Vagina (tissue), 2 donors: ENCODE data around the gene SERPINB5.

Source experiments
- POLR2A ChIP-seq, 2 donors: fragments of 450-650 bp; IDR thresholded peaks; one replicate each; pipeline ENCODE4 v1.6.1; 2017; ENCODE audit warnings: antibody characterized with exemption in 2 of 2, mild to moderate bottlenecking in 2 of 2, moderate library complexity in 2 of 2
- POLR2AphosphoS5 ChIP-seq, 2 donors: sonication (generic); formaldehyde crosslinking; IDR thresholded peaks; one replicate each; pipeline ENCODE4 v1.9.0; 2017; ENCODE audit warnings: antibody characterized with exemption in 2 of 2, mild to moderate bottlenecking in 2 of 2, low read depth in 1 of 2; ENCODE audit not compliant: insufficient read depth in 1 of 2
- TF ChIP-seq, protein P1 (sequence below), 3 experiments: fragments of 450-650 bp in 2 of 3; fragments of 200-600 bp in 1 of 3; sonication (generic) in 1 of 3; IDR thresholded peaks; one replicate each; pipeline ENCODE4 v1.5.1; 2017 to 2019; ENCODE audit warnings: antibody characterized with exemption in 3 of 3, mild to moderate bottlenecking in 2 of 3, moderate library complexity in 2 of 3

DNA sequence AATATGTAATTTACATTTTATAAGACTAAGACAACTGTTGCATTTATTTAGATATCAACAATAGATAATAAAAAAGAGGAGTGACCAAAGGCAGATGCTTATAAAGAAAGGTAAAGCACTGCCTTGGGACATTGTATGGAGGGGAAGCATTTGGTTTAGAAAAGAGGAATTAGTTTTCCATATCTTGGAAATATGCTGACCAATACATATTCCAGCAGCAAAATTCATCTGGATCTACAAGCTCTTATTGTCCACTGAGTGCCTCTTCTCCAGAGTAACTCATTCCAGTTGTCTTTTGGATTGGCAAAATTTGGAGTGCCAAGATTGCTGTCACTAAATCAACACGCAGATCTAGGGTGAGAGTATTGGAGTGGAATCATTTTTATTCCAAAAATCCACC is 45.6 kb upstream of the SERPINB5 start:
- TF ChIP-seq, protein P1, sequence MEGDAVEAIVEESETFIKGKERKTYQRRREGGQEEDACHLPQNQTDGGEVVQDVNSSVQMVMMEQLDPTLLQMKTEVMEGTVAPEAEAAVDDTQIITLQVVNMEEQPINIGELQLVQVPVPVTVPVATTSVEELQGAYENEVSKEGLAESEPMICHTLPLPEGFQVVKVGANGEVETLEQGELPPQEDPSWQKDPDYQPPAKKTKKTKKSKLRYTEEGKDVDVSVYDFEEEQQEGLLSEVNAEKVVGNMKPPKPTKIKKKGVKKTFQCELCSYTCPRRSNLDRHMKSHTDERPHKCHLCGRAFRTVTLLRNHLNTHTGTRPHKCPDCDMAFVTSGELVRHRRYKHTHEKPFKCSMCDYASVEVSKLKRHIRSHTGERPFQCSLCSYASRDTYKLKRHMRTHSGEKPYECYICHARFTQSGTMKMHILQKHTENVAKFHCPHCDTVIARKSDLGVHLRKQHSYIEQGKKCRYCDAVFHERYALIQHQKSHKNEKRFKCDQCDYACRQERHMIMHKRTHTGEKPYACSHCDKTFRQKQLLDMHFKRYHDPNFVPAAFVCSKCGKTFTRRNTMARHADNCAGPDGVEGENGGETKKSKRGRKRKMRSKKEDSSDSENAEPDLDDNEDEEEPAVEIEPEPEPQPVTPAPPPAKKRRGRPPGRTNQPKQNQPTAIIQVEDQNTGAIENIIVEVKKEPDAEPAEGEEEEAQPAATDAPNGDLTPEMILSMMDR (IDR thresholded peaks at IDR 0.05), result no peak
- TF ChIP-seq POLR2A (IDR thresholded peaks at IDR 0.05), result no peak
- no peak for TF ChIP-seq POLR2AphosphoS5 (IDR thresholded peaks at IDR 0.05; ENCODE audit: insufficient read depth in 1 of 2, low read depth in 1 of 2)
